ENCODE data around the gene KCNQ1.

Gene KCNQ1

GRCh38 chr11:2551131-2551530 is 106.3 kb downstream of the KCNQ1 start:
- TF ChIP-seq, protein P1, sequence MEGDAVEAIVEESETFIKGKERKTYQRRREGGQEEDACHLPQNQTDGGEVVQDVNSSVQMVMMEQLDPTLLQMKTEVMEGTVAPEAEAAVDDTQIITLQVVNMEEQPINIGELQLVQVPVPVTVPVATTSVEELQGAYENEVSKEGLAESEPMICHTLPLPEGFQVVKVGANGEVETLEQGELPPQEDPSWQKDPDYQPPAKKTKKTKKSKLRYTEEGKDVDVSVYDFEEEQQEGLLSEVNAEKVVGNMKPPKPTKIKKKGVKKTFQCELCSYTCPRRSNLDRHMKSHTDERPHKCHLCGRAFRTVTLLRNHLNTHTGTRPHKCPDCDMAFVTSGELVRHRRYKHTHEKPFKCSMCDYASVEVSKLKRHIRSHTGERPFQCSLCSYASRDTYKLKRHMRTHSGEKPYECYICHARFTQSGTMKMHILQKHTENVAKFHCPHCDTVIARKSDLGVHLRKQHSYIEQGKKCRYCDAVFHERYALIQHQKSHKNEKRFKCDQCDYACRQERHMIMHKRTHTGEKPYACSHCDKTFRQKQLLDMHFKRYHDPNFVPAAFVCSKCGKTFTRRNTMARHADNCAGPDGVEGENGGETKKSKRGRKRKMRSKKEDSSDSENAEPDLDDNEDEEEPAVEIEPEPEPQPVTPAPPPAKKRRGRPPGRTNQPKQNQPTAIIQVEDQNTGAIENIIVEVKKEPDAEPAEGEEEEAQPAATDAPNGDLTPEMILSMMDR (conservative IDR thresholded peaks at IDR 0.05; ENCODE audit: low read length): no peak
- TF ChIP-seq EZH2phosphoT487 (IDR thresholded peaks at IDR 0.05; ENCODE audit: borderline replicate concordance): no peak
- H3K9ac ChIP-seq (ENCODE audit: low read depth, low read length, poor library complexity, severe bottlenecking): no peak overlapping the region
- no peaks in the 10 kb centered on the region for H3K9me3 ChIP-seq (ENCODE audit: insufficient read depth, low read depth, low read length)
- no peak overlapping the region for H2AFZ ChIP-seq (ENCODE audit: low read length)
- H4K20me1 ChIP-seq (ENCODE audit: insufficient read depth, low read length, poor library complexity, severe bottlenecking): no peaks in the 10 kb centered on the region
- no peak overlapping the region for H3K4me2 ChIP-seq (ENCODE audit: low read depth, low read length, poor library complexity, severe bottlenecking)
- no peak overlapping the region for H3K4me3 ChIP-seq (ENCODE audit: low read length, poor library complexity, severe bottlenecking)
- H3K27me3 ChIP-seq (ENCODE audit: insufficient read depth, low read length, poor library complexity, severe bottlenecking): no peaks in the 10 kb centered on the region
- no peaks in the 10 kb centered on the region for H3F3A ChIP-seq (ENCODE audit: low read depth)
- H3K4me1 ChIP-seq (ENCODE audit: insufficient read depth, low read length, poor library complexity, severe bottlenecking): peaks cover 2% of the 10 kb centered on the region
- no peaks in the 10 kb centered on the region for H3K36me3 ChIP-seq (ENCODE audit: insufficient read depth, low read length)
- no peaks in the 10 kb centered on the region for H3K79me2 ChIP-seq (ENCODE audit: insufficient read depth, low read length)
- H3K9me2 ChIP-seq (replicated peaks; ENCODE audit: low read depth, low read length): no peaks in the 10 kb centered on the region

- no peaks in the 10 kb centered on the region for H3K36me3 ChIP-seq (ENCODE audit: insufficient read depth, low read length)
- no peaks in the 10 kb centered on the region for H3K9me3 ChIP-seq (ENCODE audit: insufficient read depth, low read depth, low read length)
- H3F3A ChIP-seq (ENCODE audit: low read depth): no peaks in the 10 kb centered on the region
- no peak overlapping the region for H3K4me2 ChIP-seq (ENCODE audit: low read depth, low read length, poor library complexity, severe bottlenecking)
- H3K9me2 ChIP-seq (replicated peaks; ENCODE audit: low read depth, low read length): no peaks in the 10 kb centered on the region
- TF ChIP-seq, protein P1 (conservative IDR thresholded peaks at IDR 0.05; ENCODE audit: low read length): no peak
- no peak for TF ChIP-seq EZH2phosphoT487 (IDR thresholded peaks at IDR 0.05; ENCODE audit: borderline replicate concordance)
- no peak overlapping the region for H3K4me3 ChIP-seq (ENCODE audit: low read length, poor library complexity, severe bottlenecking)
- H4K20me1 ChIP-seq (ENCODE audit: insufficient read depth, low read length, poor library complexity, severe bottlenecking): no peaks in the 10 kb centered on the region
- H3K4me1 ChIP-seq (ENCODE audit: insufficient read depth, low read length, poor library complexity, severe bottlenecking): peaks cover 2% of the 10 kb centered on the region
- H2AFZ ChIP-seq (ENCODE audit: low read length): no peak overlapping the region
- H3K79me2 ChIP-seq (ENCODE audit: insufficient read depth, low read length): no peaks in the 10 kb centered on the region
- no peak overlapping the region for H3K9ac ChIP-seq (ENCODE audit: low read depth, low read length, poor library complexity, severe bottlenecking)
- no peaks in the 10 kb centered on the region for H3K27me3 ChIP-seq (ENCODE audit: insufficient read depth, low read length, poor library complexity, severe bottlenecking)
Measured at GRCh38 chr11:2552210-2552609, 107.4 kb downstream of the KCNQ1 start.

GRCh38 chr11:2553198-2553597 is 108.4 kb downstream of the KCNQ1 start:
- Histone ChIP-seq H3K27me3 (ENCODE audit: insufficient read depth, low read length, poor library complexity, severe bottlenecking) (no peaks in the 10 kb centered on the region), H3K79me2 (ENCODE audit: insufficient read depth, low read length) (no peaks in the 10 kb centered on the region), H3K9me2 (replicated peaks; ENCODE audit: low read depth, low read length) (no peaks in the 10 kb centered on the region), H3K4me3 (ENCODE audit: low read length, poor library complexity, severe bottlenecking) (no peak overlapping the region), H3K9me3 (ENCODE audit: insufficient read depth, low read depth, low read length) (no peaks in the 10 kb centered on the region), H3K4me1 (ENCODE audit: insufficient read depth, low read length, poor library complexity, severe bottlenecking) (peaks cover 2% of the 10 kb centered on the region), H3K4me2 (ENCODE audit: low read depth, low read length, poor library complexity, severe bottlenecking) (no peak overlapping the region), H3K9ac (ENCODE audit: low read depth, low read length, poor library complexity, severe bottlenecking) (no peak overlapping the region), H3K36me3 (ENCODE audit: insufficient read depth, low read length) (no peaks in the 10 kb centered on the region), H2AFZ (ENCODE audit: low read length) (no peak overlapping the region), H4K20me1 (ENCODE audit: insufficient read depth, low read length, poor library complexity, severe bottlenecking) (no peaks in the 10 kb centered on the region), H3F3A (ENCODE audit: low read depth) (no peaks in the 10 kb centered on the region)
- TF ChIP-seq, protein P1 (conservative IDR thresholded peaks at IDR 0.05; ENCODE audit: low read length): no peak
- no peak for TF ChIP-seq EZH2phosphoT487 (IDR thresholded peaks at IDR 0.05; ENCODE audit: borderline replicate concordance)

Data from Loucy (cell line).